ENCODE measurements around the gene KLHL29. TPM values are rescaled to one million over a fixed set of nuclear protein-coding genes. Genes with fewer than 3 reads are reported as not detected.

KLHL29 gene
- total RNA-seq, 1 donor: 1.0 TPM

DNA sequence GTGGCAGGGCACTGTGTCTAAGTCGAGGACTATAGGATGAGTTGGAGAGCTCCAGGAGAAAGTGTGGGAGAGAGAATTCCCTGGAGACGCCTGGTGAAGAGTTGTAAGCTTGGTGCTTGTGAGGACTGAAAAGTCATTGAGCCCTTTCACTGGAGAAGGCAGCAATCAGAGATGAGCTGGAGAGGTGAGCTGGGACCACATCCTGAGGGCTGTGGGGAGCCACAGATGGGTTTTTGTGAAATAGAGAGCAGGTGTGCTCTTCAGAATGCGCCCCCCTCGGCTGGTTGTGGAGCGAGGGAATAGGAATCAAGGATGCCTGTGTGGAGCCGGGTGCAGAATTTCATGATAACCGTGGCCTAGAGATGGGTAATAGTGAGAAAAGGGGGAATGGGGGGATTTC lies 224.3 kb downstream of the KLHL29 start:
- H3K4me1 ChIP-seq (ENCODE audit: insufficient read depth, low read length): no peaks in the 10 kb centered on the region
- peaks cover 2% of the 10 kb centered on the region for H3K27me3 ChIP-seq (ENCODE audit: insufficient read depth, low read length)
- no peaks in the 10 kb centered on the region for H3K9me3 ChIP-seq (ENCODE audit: low read depth, low read length)
- no peak overlapping the region for H3K4me3 ChIP-seq (ENCODE audit: low read length)

GRCh38 chr2:23611839-23612238 lies 226.9 kb downstream of the KLHL29 start:
- peaks cover 6% of the 10 kb centered on the region for H3K27me3 ChIP-seq (ENCODE audit: insufficient read depth, low read length)
- no peaks in the 10 kb centered on the region for H3K9me3 ChIP-seq (ENCODE audit: low read depth, low read length)
- H3K4me1 ChIP-seq (ENCODE audit: insufficient read depth, low read length): no peaks in the 10 kb centered on the region
- H3K4me3 ChIP-seq (ENCODE audit: low read length): no peak overlapping the region

- no peaks in the 10 kb centered on the region for H3K4me1 ChIP-seq (ENCODE audit: insufficient read depth, low read length)
- no peak overlapping the region for H3K4me3 ChIP-seq (ENCODE audit: low read length)
- no peaks in the 10 kb centered on the region for H3K9me3 ChIP-seq (ENCODE audit: low read depth, low read length)
- H3K27me3 ChIP-seq (ENCODE audit: insufficient read depth, low read length): peaks cover 6% of the 10 kb centered on the region
Observed at GRCh38 chr2:23614701-23615100, 229.7 kb downstream of the KLHL29 start.

DNA sequence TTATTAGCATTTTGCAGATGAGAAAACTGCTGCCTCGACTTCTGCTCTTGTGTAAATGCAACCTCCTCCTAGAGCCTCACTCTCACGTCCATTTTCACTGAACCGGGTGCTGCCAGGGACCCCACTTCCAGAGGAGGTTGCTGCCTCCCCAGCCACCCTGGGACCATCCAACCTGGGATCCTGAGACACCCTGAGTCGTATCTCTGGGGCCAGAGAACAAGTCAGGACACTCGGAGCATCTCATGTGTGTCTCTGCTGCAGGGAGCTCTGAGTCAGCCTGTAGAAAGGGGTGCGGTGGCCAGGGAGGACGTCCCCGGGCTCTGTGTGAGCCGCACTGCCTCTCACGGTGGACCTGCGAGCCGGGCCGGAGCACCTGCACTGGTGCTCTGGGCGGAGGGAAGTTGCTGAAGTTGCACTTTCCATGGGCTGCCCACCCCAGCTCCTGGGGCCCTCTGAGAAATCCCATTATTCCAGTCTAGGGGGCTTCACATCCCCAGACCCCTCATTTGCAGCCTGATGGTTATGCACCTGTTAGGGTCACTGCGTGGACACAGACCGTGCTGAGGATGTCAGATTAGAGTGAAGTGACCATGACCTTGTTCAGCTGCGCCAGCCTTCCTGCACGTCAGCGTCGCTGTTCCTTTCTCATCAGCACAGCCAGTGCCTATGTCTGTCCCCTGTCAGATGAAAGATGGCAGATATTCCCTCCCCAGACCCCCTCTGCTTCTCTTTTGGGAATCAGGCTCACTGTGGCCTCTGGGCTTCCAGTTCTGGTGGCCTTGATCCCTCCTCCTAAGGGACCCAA lies 230.4 kb downstream of the KLHL29 start:
- no peaks in the 10 kb centered on the region for H3K4me1 ChIP-seq (ENCODE audit: insufficient read depth, low read length)
- no peaks in the 10 kb centered on the region for H3K9me3 ChIP-seq (ENCODE audit: low read depth, low read length)
- no peak overlapping the region for H3K4me3 ChIP-seq (ENCODE audit: low read length)
- peaks cover 6% of the 10 kb centered on the region for H3K27me3 ChIP-seq (ENCODE audit: insufficient read depth, low read length)

DNA sequence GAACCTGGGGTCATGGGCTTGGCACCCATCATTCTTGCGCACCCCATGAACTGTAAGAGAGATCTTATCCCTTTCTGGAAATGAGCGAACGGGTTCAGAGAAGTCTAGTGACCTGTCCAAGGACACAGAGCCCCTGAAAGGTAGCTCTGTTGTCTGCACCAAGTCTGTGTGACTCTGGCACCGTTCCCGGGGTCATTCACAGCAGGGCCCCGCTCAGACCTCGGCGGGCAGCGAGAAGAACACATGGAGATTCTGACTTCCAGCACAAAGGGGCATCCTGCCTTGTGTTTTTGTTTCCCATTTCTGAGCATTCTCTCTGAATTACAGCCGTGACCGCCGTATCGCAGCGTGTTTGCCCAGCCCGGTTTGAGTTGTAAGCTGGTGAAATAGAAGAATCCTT lies 231.7 kb downstream of the KLHL29 start:
- H3K4me1 ChIP-seq (ENCODE audit: insufficient read depth, low read length): no peaks in the 10 kb centered on the region
- no peak overlapping the region for H3K4me3 ChIP-seq (ENCODE audit: low read length)
- H3K9me3 ChIP-seq (ENCODE audit: low read depth, low read length): no peaks in the 10 kb centered on the region
- H3K27me3 ChIP-seq (ENCODE audit: insufficient read depth, low read length): peaks cover 6% of the 10 kb centered on the region

DNA sequence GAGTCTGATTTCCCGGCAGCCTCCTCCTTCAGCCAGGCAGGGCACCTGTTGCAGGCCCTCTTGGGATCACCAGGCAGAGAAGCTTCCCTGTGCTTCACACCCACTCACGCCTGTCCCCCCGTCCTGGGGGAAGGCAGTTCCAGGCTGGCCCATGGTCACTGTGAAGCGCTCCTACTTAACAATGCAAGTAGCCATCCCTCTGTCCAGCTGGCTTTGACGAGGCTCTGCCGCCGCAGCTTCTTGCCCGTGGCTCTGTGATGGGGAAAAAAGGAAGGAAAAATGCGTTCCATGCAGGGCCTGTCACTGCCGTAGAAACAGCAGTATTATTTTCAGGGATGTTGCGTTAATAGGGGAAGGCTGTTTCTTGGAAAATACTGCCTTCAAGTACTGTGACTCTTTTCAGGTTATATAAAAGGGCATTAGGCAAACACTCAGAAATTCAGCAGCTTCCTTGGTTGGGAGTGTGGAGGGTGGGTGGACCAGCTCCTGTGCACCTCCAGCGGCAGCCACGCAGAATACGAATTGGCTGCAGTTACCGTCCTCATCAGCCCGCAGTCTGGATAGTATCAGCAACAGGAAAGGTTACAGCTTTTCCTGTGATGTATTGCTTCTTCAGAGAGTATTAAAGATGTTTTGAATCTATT lies 232.3 kb downstream of the KLHL29 start:
- Histone ChIP-seq H3K9me3 (ENCODE audit: low read depth, low read length) (no peaks in the 10 kb centered on the region), H3K27me3 (ENCODE audit: insufficient read depth, low read length) (peaks cover 6% of the 10 kb centered on the region), H3K4me1 (ENCODE audit: insufficient read depth, low read length) (no peaks in the 10 kb centered on the region), H3K4me3 (ENCODE audit: low read length) (no peak overlapping the region)

DNA sequence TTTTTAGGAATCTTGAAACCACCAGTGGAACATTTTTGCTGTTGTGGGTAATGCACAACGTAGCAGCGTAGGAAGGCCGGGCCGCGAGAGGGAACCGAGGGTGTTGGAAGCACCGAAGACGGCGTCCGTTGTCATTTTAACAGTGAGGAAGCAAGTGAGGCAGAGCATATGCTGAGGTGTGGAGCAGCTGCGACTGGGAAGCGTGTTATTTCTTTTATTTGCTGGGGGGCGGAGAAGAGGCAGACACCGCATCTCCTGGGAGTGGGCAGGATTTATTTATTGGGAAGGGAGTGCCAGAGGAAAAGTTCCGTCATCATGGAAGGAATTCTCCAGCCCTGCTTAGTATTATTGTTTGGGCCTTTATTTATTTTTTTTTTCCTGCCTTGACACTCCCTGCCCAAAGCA lies 232.8 kb downstream of the KLHL29 start:
- no peaks in the 10 kb centered on the region for H3K9me3 ChIP-seq (ENCODE audit: low read depth, low read length)
- no peak overlapping the region for H3K4me3 ChIP-seq (ENCODE audit: low read length)
- peaks cover 6% of the 10 kb centered on the region for H3K27me3 ChIP-seq (ENCODE audit: insufficient read depth, low read length)
- no peaks in the 10 kb centered on the region for H3K4me1 ChIP-seq (ENCODE audit: insufficient read depth, low read length)

DNA sequence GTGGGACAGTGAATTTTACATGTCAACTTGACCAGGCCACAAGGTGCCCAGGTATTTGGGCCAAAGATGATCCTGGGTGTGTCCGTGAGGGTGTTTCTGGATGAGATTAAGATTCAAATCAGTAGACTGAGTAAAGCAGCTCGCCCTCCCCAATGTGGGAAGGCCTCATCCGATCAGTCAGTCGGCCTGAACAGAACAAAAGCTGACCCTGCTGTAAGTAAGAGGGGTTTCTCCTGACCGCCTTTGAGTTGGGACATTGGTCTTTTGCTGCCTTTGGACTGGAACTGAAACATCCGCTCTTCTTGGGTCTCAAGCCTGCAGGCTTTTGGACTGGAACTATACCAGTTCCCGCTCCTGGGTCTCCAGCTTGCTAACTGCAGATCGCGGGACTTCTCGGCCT lies 233.3 kb downstream of the KLHL29 start:
- Histone ChIP-seq H3K27me3 (ENCODE audit: insufficient read depth, low read length) (peaks cover 6% of the 10 kb centered on the region), H3K4me3 (ENCODE audit: low read length) (no peak overlapping the region), H3K4me1 (ENCODE audit: insufficient read depth, low read length) (no peaks in the 10 kb centered on the region), H3K9me3 (ENCODE audit: low read depth, low read length) (no peaks in the 10 kb centered on the region)

DNA sequence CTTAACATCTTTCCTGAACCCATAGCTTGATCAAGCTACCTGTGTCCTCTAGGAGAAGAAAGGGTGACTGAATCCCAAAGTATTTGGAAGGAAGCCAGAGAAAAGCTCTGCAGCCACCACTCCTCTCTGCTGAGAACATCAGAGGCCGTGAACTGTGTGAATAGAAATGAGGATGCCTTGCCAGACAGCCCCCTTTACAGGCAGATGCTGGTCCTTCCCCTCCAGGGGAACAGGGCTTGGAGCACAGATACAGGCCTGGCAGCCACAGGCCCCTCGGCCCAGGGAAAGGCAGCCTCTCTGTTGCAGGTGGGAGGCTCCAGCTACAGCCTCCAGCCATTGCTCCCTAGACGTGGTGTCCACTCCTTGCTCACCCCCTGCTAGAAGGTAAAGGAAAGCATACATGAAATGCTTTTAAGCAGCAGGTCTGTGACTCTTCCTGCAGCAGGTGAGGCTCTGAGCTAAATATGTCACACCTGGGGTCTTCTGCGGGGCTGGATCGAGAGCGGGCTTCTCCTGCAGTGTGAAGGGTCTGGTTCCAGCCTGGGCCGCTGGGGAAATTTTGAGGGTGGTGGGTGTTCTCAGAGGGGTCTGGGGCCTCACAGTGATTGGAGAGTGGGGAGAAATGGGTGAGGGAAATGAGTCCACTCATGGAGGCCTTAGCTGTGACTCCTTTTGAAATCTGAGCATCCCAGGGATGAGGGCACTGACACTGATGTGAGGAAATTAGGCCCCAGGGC lies 234.0 kb downstream of the KLHL29 start:
- H3K4me1 ChIP-seq (ENCODE audit: insufficient read depth, low read length): no peaks in the 10 kb centered on the region
- no peak overlapping the region for H3K4me3 ChIP-seq (ENCODE audit: low read length)
- no peaks in the 10 kb centered on the region for H3K9me3 ChIP-seq (ENCODE audit: low read depth, low read length)
- peaks cover 6% of the 10 kb centered on the region for H3K27me3 ChIP-seq (ENCODE audit: insufficient read depth, low read length)

GRCh38 chr2:23619941-23620340 lies 235.0 kb downstream of the KLHL29 start:
- Histone ChIP-seq H3K4me3 (ENCODE audit: low read length) (no peak overlapping the region), H3K27me3 (ENCODE audit: insufficient read depth, low read length) (peaks cover under 1% of the 10 kb centered on the region), H3K4me1 (ENCODE audit: insufficient read depth, low read length) (no peaks in the 10 kb centered on the region), H3K9me3 (ENCODE audit: low read depth, low read length) (no peaks in the 10 kb centered on the region)

- no peaks in the 10 kb centered on the region for H3K27me3 ChIP-seq (ENCODE audit: insufficient read depth, low read length)
- no peak overlapping the region for H3K4me3 ChIP-seq (ENCODE audit: low read length)
- no peaks in the 10 kb centered on the region for H3K9me3 ChIP-seq (ENCODE audit: low read depth, low read length)
- H3K4me1 ChIP-seq (ENCODE audit: insufficient read depth, low read length): no peaks in the 10 kb centered on the region
Observed at GRCh38 chr2:23620841-23621341, 235.9 kb downstream of the KLHL29 start.

- Histone ChIP-seq H3K9me3 (ENCODE audit: low read depth, low read length) (no peaks in the 10 kb centered on the region), H3K27me3 (ENCODE audit: insufficient read depth, low read length) (no peaks in the 10 kb centered on the region)
Observed at GRCh38 chr2:23621616-23622015, 236.6 kb downstream of the KLHL29 start.

DNA sequence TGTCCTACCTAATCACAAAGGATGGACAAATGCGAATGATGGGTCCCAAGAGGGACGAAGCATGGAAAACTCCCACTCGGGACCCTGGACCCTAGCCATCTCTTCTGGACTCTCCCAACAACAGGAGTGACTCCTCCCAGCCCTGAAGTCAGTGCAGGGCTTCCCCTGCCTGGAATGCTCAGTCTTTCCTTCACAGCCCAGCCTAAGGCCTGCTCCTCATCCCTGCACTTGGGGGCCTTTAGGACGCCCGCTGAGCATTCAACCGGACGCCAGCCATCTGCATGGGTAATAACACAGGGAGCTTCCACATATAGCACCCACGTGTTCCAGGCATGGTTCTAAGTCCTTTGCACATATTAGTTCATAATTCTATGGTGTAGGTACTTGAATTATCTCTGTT lies 237.5 kb downstream of the KLHL29 start:
- Histone ChIP-seq H3K4me1 (ENCODE audit: insufficient read depth, low read length) (no peaks in the 10 kb centered on the region), H3K9me3 (ENCODE audit: low read depth, low read length) (no peaks in the 10 kb centered on the region), H3K4me3 (ENCODE audit: low read length) (no peak overlapping the region), H3K27me3 (ENCODE audit: insufficient read depth, low read length) (no peaks in the 10 kb centered on the region)

More at GRCh38 chr2:23621616-23622015, 236.6 kb downstream of the KLHL29 start:
- H3K4me1 ChIP-seq (ENCODE audit: insufficient read depth, low read length): no peaks in the 10 kb centered on the region
- H3K4me3 ChIP-seq (ENCODE audit: low read length): no peak overlapping the region

DNA sequence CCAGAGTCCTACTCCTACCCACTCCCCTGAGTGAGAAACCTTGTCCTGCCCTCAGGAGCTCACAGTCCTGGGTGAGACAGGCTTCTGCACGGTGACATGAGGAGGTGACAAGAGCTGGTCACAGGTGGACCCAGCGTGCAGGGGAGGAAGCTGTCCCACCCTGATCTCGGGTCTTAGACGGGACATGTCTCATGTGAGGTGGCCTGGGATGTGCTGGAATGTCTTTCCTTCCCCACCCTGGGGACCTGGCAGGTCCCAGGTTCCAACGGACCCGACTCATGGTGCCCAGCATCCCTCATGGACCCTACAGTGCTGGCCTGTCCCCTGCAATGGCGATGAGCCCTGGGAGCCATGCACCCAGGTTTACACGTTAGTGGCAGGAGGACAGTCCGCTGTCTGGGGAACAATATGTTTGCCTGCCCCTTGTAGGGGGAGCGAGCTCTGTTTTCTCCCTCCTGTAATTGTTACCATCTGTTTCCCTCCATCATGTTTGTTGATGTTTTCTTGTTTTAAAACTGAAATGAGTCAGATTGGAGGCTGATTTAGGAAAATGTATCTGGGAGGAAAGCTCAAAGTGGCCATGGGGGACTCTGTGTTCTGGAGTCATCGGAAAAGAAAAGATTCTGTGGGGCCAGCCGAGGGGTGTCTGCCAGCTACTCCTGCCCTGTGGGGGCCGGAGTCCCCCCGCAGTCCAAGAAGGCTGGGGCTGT lies 238.1 kb downstream of the KLHL29 start:
- Histone ChIP-seq H3K9me3 (ENCODE audit: low read depth, low read length) (no peaks in the 10 kb centered on the region), H3K27me3 (ENCODE audit: insufficient read depth, low read length) (no peaks in the 10 kb centered on the region), H3K4me1 (ENCODE audit: insufficient read depth, low read length) (no peaks in the 10 kb centered on the region), H3K4me3 (ENCODE audit: low read length) (no peak overlapping the region)

DNA sequence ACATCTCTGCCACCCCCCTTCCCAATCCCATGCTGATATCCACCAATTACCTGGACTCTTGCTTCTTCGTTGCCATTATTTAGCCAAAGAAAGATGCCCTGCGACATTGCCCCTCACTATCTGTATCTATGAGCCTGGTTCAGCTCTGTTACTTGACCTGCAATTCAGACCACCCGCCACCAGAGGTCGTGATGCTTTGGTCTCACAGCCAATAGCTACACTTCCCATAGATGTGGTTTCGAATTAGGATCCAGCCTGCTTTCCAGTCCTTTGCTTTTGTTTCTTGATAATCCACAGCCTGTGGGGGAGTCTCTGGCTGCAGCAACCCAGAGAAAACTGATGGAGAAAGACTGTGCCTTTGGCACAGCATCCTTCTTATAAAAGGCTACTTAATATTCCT lies 239.4 kb downstream of the KLHL29 start:
- Histone ChIP-seq H3K27me3 (ENCODE audit: insufficient read depth, low read length) (no peaks in the 10 kb centered on the region), H3K9me3 (ENCODE audit: low read depth, low read length) (no peaks in the 10 kb centered on the region), H3K4me3 (ENCODE audit: low read length) (no peak overlapping the region), H3K4me1 (ENCODE audit: insufficient read depth, low read length) (no peaks in the 10 kb centered on the region)
